Psoas muscle (tissue), 8 donors: ENCODE data around the gene HTT-AS. TPM values are rescaled to one million over a fixed set of nuclear protein-coding genes. Genes with fewer than 3 reads are reported as not detected.
A peak's percentile ranks its signal among the peaks of the same experiment; 100 is the strongest.

Experiments
- ATAC-seq, 4 donors: fragments of 200-7000 bp; cut with Tn5 transposase; one replicate each; pipeline ENCODE4 v1.9.1; 2020; ENCODE audit warnings: moderate library complexity in 3 of 4, mild to moderate bottlenecking in 2 of 4
- DNase-seq, 2 donors: peaks; one replicate each; pipeline ENCODE4 v3.0.0-alpha.2; 2020
- H3K27ac ChIP-seq: fragments of 200-600 bp; one replicate; pipeline ENCODE4 v1.8.0; 2022
- H3K27me3 ChIP-seq, 3 donors: fragments of 200-600 bp in 1 of 3; one replicate each; pipeline versions ENCODE4 v1.6.1 to v1.8.0; 2013 to 2022; ENCODE audit warnings: low read length in 2 of 3, mild to moderate bottlenecking in 2 of 3, moderate library complexity in 1 of 3; ENCODE audit not compliant: insufficient read depth in 3 of 3
- H3K36me3 ChIP-seq, 2 donors: fragments of 200-600 bp in 1 of 2; one replicate each; pipeline versions ENCODE4 v1.6.1 to v1.8.0; 2013 to 2022; ENCODE audit warnings: low read depth in 1 of 2, mild to moderate bottlenecking in 1 of 2, moderate library complexity in 1 of 2; ENCODE audit not compliant: insufficient read depth in 1 of 2
- H3K4me1 ChIP-seq: fragments of 200-600 bp; one replicate; pipeline ENCODE4 v1.8.0; 2022
- H3K4me3 ChIP-seq: fragments of 200-600 bp; one replicate; pipeline ENCODE4 v1.8.0; 2022; ENCODE audit warnings: mild to moderate bottlenecking
- H3K9me3 ChIP-seq: fragments of 200-600 bp; one replicate; pipeline ENCODE4 v1.8.0; 2022
- CTCF ChIP-seq: fragments of 200-600 bp; IDR thresholded peaks from one replicate; pipeline ENCODE4 v1.8.0; 2022; ENCODE audit warnings: antibody characterized with exemption
- WGBS, 3 donors: extraction: QIAGEN DNeasy Blood & Tissue Kit; methylation state at CpG; one replicate each; pipeline versions ENCODE4 v1.1.6 to v1.1.7; 2013; 5-methylcytosine and 5-hydroxymethylcytosine counted together
- intact Hi-C, 2 donors: fragments of 100-400 bp; cut with DNase I; formaldehyde crosslinking; loops; one replicate each; pipeline versions ENCODE4 v1.11.0 to v1.14.2; 2022
- polyA plus RNA-seq, 3 donors: library from polyadenylated mRNA; stranded (reverse); fragments of 200-250 nt; gene quantifications; one replicate each; pipeline ENCODE4 v1.2.3, GENCODE V29; 2013
- total RNA-seq, 4 donors: library from RNA; stranded (reverse); fragmentation: NEBNext Ultra II Directional in 2 of 4; extraction: Animal tissue kit (Norgen Biotek cat#: 25700) in 2 of 4; gene quantifications; one replicate each; pipeline versions ENCODE4 v1.2.1 to v1.2.4, GENCODE V29; 2021 to 2023
- donor health status: healthy with polysubstance abuse.
- donor health status: DM: no; HTN: no; CAD: no; lungs with moderate emphysema.
- donor health status: Bipolar disorder and iron deficiency.
- donor health status: healthy.
- donor health status: DM: yes; HTN: yes; CAD: no.
- donor health status: DM: no; HTN: no; CAD: no.
- donor health status: DM: no; HTN: no; CAD: no.
- donor health status: DM: yes; HTN: yes; CAD: no.

The HTT-AS gene
- total and polyA plus RNA-seq, 7 donors, result not detected

- no peak for TF ChIP-seq CTCF
- intact Hi-C loops, result loop anchor here in 1 of 2 donors (5.0 to 10.0 kb wide), 2 partner anchors 334 to 777 kb away; partner anchors contain the start of gene HGFAC
- WGBS, 3 donors, result 83 to 90% (median 85%) methylated on average over 3 of the region's 3 CpGs
- Histone ChIP-seq H3K36me3 (peaks cover 0 to 55% of the 10 kb centered on the region in 2 donors), H3K9me3 (no peaks in the 10 kb centered on the region), H3K4me3 (no peak overlapping the region), H3K4me1 (peaks cover 29% of the 10 kb centered on the region), H3K27ac (peak overlapping the region; percentile 62), H3K27me3 (no peaks in the 10 kb centered on the region)
- DNase-seq, result no peak
- no peak for ATAC-seq
These were observed 33.9 kb upstream of the HTT-AS start for GRCh38 chr4:3108211-3108610.

DNA sequence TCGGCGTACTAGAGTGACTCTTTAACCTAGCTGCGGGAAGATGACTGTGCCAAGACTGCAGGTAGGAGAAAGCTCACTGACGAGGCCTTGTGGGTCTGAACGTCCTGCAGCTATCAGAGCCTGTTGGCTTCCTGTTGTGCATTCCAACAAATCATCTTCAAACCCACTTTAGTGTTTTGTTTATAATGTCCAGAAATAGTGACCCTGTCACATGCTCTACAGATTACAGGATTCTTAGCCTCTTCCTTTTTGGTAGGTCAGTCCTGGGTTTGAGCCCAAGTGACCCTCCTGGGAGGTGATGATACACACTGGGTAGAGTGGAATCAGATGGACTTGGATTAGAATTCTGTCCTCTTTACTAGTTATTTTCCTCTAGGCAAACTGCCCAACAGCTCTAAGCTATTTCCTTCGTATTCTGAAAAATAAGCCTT, 33.4 kb upstream of the HTT-AS start:
- H3K27me3 ChIP-seq, result no peaks in the 10 kb centered on the region
- peak in 1 of 4 donors; percentile 41 for ATAC-seq
- H3K27ac ChIP-seq, result peak overlapping the region; percentile 62
- no peak for TF ChIP-seq CTCF
- no peak overlapping the region for H3K4me3 ChIP-seq
- DNase-seq, result peak; percentile 75 to 80
- 65 to 75% (median 65%) methylated on average over 6 of the region's 6 CpGs for WGBS, 3 donors
- H3K9me3 ChIP-seq, result no peaks in the 10 kb centered on the region
- intact Hi-C loops, result loop anchor here in 1 of 2 donors (2.0 to 10.0 kb wide), 3 partner anchors 29 to 777 kb away; partner anchors contain the start of gene HGFAC
- H3K4me1 ChIP-seq, result peaks cover 26% of the 10 kb centered on the region
- H3K36me3 ChIP-seq, result peaks cover 0 to 59% of the 10 kb centered on the region in 2 donors

DNA sequence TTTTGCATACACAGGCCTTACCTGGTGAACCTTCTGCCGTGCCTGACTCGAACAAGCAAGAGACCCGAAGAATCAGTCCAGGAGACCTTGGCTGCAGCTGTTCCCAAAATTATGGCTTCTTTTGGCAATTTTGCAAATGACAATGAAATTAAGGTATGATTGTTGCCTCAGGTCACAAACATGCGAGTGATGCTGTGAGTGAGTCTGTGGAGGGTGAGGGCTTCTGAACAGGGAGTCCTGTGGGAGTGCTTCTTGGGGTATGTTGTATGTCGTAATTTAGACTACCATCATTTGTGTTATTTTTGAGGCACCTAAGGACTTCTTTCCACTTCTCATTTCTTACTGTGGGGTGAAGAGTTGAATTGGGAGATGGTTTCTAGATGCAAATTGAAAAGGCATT, 32.9 kb upstream of the HTT-AS start:
- Histone ChIP-seq H3K27me3 (no peaks in the 10 kb centered on the region), H3K36me3 (peaks cover 0 to 61% of the 10 kb centered on the region in 2 donors), H3K4me1 (peaks cover 22% of the 10 kb centered on the region), H3K9me3 (no peaks in the 10 kb centered on the region), H3K27ac (peak overlapping the region; percentile 62), H3K4me3 (no peak overlapping the region)
- peak in 1 of 4 donors; percentile 13 for ATAC-seq
- no peak for TF ChIP-seq CTCF
- WGBS, 3 donors, result 80 to 90% (median 83%) methylated on average over 5 of the region's 5 CpGs
- no peak for DNase-seq
- intact Hi-C loops, result loop anchor here in 1 of 2 donors (2.0 to 10.0 kb wide), 3 partner anchors 30 to 778 kb away; partner anchors contain the start of gene HGFAC

- H3K27ac ChIP-seq, result peak overlapping the region; percentile 62
- H3K9me3 ChIP-seq, result no peaks in the 10 kb centered on the region
- TF ChIP-seq CTCF, result peak; percentile 98
- no peak overlapping the region for H3K4me3 ChIP-seq
- H3K36me3 ChIP-seq, result peaks cover 0 to 61% of the 10 kb centered on the region in 2 donors
- peaks cover 16% of the 10 kb centered on the region for H3K4me1 ChIP-seq
- 7 to 11% (median 8%) methylated on average over 7 of the region's 7 CpGs for WGBS, 3 donors
- H3K27me3 ChIP-seq, result no peaks in the 10 kb centered on the region
- ATAC-seq, result peak; percentile 98 to 100 (median 100)
- peak; percentile 88 to 94 for DNase-seq
- intact Hi-C loops, result loop anchor here in 1 of 2 donors (2.0 to 10.0 kb wide), 3 partner anchors 30 to 778 kb away; partner anchors contain the start of gene HGFAC
These were observed 32.2 kb upstream of the HTT-AS start for GRCh38 chr4:3106339-3107186.
